Body of pancreas (tissue), 4 donors: ENCODE results near the gene GRAMD4. TPM values are rescaled to one million over a fixed set of nuclear protein-coding genes. Genes with fewer than 3 reads are reported as not detected.

Source experiments
- ATAC-seq: fragments of 150-250 bp; one replicate; pipeline ENCODE4 v1.9.1; 2016
- DNase-seq, 4 donors: peaks; one replicate each; pipeline ENCODE4 v3.0.0-alpha.2; 2019
- H3K27ac ChIP-seq, 4 donors: fragments of 200-600 bp; sonication (generic); 1 replicate in 3 of 4; 2 replicates in 1 of 4; pipeline versions ENCODE4 v1.5.1 to v1.6.1; 2016 to 2019; ENCODE audit warnings: mild to moderate bottlenecking in 1 of 4, mixed read lengths in 1 of 4, moderate library complexity in 1 of 4
- H3K27me3 ChIP-seq, 2 donors: fragments of 200-600 bp; sonication (generic); one replicate each; pipeline ENCODE4 v1.6.0; 2016; ENCODE audit warnings: mild to moderate bottlenecking in 1 of 2
- H3K36me3 ChIP-seq, 2 donors: fragments of 200-600 bp; sonication (generic); replicated peaks in 1 of 2; 2 replicates each; pipeline ENCODE4 v1.5.1; 2016; ENCODE audit warnings: low read depth in 2 of 2; ENCODE audit not compliant: insufficient read depth in 1 of 2
- H3K4me1 ChIP-seq: fragments of 200-600 bp; sonication (generic); one replicate; pipeline ENCODE4 v1.6.0; 2016
- H3K4me3 ChIP-seq, 2 donors: fragments of 200-600 bp; sonication (generic); 1 replicate in 1 of 2; 2 replicates in 1 of 2; pipeline ENCODE4 v1.5.1; 2016 to 2019
- H3K9me3 ChIP-seq, 3 donors: fragments of 200-600 bp; sonication (generic); 1 replicate in 2 of 3; 2 replicates in 1 of 3; pipeline ENCODE4 v1.5.1; 2016
- CTCF ChIP-seq, 7 experiments: fragments of 450-650 bp in 4 of 7; fragments of 200-600 bp in 3 of 7; sonication (generic) in 3 of 7; IDR thresholded peaks; one replicate each; pipeline ENCODE4 v1.5.1; 2016 to 2019; ENCODE audit warnings: antibody characterized with exemption in 7 of 7
- POLR2A ChIP-seq, 3 donors: fragments of 450-650 bp; IDR thresholded peaks; one replicate each; pipeline ENCODE4 v1.6.1; 2016; ENCODE audit warnings: antibody characterized with exemption in 3 of 3, mild to moderate bottlenecking in 2 of 3
- WGBS, 2 donors: methylation state at CpG; one replicate each; pipeline ENCODE4 v1.1.5; 2017; 5-methylcytosine and 5-hydroxymethylcytosine counted together
- intact Hi-C: fragments of 100-400 bp; cut with DNase I; formaldehyde crosslinking; loops from one replicate; pipeline ENCODE4 v1.15.1; 2023
- total RNA-seq, 2 donors: library from RNA; depleted of rRNA; stranded (reverse); fragments of >200 nt; gene quantifications; one replicate each; pipeline ENCODE4 v1.1.0, GENCODE V29; 2016

Gene GRAMD4
- total RNA-seq, 2 donors from 2014 or later, result 29.3 to 62.3 TPM

GRCh38 chr22:46684706-46685105, 64.5 kb downstream of the GRAMD4 start:
- H3K36me3 ChIP-seq, result peaks cover 0 to 5% of the 10 kb centered on the region in 2 donors
- H3K27ac ChIP-seq, result peak overlapping the region in 2 of 4 donors; percentile 53 to 56
- peaks cover 23% of the 10 kb centered on the region for H3K4me1 ChIP-seq
- H3K4me3 ChIP-seq, result no peak overlapping the region
- H3K9me3 ChIP-seq, result no peaks in the 10 kb centered on the region
- 52 to 72% methylated on average over 8 to 10 of the region's 10 CpGs for WGBS, 2 donors
- no peaks in the 10 kb centered on the region for H3K27me3 ChIP-seq
- intact Hi-C loops, result no loop called here
- DNase-seq, result peak in 2 of 4 donors; percentile 16 to 29
- no peak for TF ChIP-seq CTCF (IDR thresholded peaks at IDR 0.05)
- TF ChIP-seq POLR2A (IDR thresholded peaks at IDR 0.05), result no peak
- no peak for ATAC-seq

GRCh38 chr22:46686221-46687047, 66.2 kb downstream of the GRAMD4 start:
- H3K4me3 ChIP-seq, result no peak overlapping the region
- H3K9me3 ChIP-seq, result no peaks in the 10 kb centered on the region
- ATAC-seq (peak; percentile 54), DNase-seq (peak; percentile 60 to 75 (median 68))
- intact Hi-C loops, result no loop called here
- TF ChIP-seq CTCF (IDR thresholded peaks at IDR 0.05) (no peak), POLR2A (IDR thresholded peaks at IDR 0.05) (no peak)
- peak overlapping the region; percentile 34 to 56 (median 49) for H3K27ac ChIP-seq
- H3K27me3 ChIP-seq, result no peaks in the 10 kb centered on the region
- H3K36me3 ChIP-seq, result peaks cover 0 to 13% of the 10 kb centered on the region in 2 donors
- peaks cover 23% of the 10 kb centered on the region for H3K4me1 ChIP-seq
- 37 to 49% methylated on average over 23 to 33 of the region's 33 CpGs for WGBS, 2 donors

- DNase-seq (no peak), ATAC-seq (no peak)
- H3K4me3 ChIP-seq, result no peak overlapping the region
- peaks cover 23% of the 10 kb centered on the region for H3K4me1 ChIP-seq
- H3K9me3 ChIP-seq, result no peaks in the 10 kb centered on the region
- 90 to 95% methylated on average over 10 to 15 of the region's 15 CpGs for WGBS, 2 donors
- intact Hi-C loops, result no loop called here
- H3K36me3 ChIP-seq, result peaks cover 0 to 15% of the 10 kb centered on the region in 2 donors
- H3K27ac ChIP-seq, result no peak overlapping the region
- no peaks in the 10 kb centered on the region for H3K27me3 ChIP-seq
- TF ChIP-seq POLR2A (IDR thresholded peaks at IDR 0.05) (no peak), CTCF (IDR thresholded peaks at IDR 0.05) (no peak)
These were observed 66.9 kb downstream of the GRAMD4 start for GRCh38 chr22:46687048-46687444.

- ATAC-seq (no peak), DNase-seq (no peak)
- Histone ChIP-seq H3K36me3 (peaks cover 0 to 15% of the 10 kb centered on the region in 2 donors), H3K4me3 (no peak overlapping the region), H3K27ac (no peak overlapping the region), H3K4me1 (peaks cover 23% of the 10 kb centered on the region), H3K27me3 (no peaks in the 10 kb centered on the region), H3K9me3 (no peaks in the 10 kb centered on the region)
- intact Hi-C loops, result no loop called here
- TF ChIP-seq CTCF (IDR thresholded peaks at IDR 0.05) (no peak), POLR2A (IDR thresholded peaks at IDR 0.05) (no peak)
- 87 to 99% methylated on average over 15 of the region's 15 CpGs for WGBS, 2 donors
These were observed 67.3 kb downstream of the GRAMD4 start for GRCh38 chr22:46687460-46687859.
